HG03432 (cell line): ENCODE data around the gene EPN3.
A peak's percentile ranks its signal among the peaks of the same experiment; 100 is the strongest.

Experiments
- ATAC-seq: cut with Tn5 transposase; IDR thresholded peaks from one replicate; pipeline ENCODE4 v1.9.1; 2021; ENCODE audit warnings: mild to moderate bottlenecking, moderate library complexity; ENCODE audit not compliant: unreplicated experiment

EPN3 gene

DNA sequence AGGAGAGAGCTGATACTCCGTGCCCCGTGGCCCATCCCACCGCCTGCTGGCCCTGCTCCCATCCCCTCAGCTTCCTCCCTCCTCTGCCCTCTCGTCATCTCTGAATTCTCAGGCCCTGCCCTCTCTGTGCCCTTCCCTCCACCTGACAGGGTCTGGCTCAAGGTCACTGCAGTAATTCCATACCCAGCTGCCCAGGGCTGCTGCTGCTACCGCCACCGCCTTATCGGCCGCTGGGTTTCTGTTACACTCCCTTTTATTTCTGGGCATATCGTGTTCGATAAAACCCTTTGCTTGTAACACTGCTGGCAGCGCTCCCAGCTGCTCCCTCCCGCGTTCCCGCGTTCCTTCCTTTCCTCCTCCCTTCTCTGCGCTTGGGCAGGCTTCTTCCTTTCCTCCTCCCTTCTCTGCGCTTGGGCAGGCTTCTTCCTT is 1.2 kb downstream of the EPN3 start:
- ATAC-seq: no peak

DNA sequence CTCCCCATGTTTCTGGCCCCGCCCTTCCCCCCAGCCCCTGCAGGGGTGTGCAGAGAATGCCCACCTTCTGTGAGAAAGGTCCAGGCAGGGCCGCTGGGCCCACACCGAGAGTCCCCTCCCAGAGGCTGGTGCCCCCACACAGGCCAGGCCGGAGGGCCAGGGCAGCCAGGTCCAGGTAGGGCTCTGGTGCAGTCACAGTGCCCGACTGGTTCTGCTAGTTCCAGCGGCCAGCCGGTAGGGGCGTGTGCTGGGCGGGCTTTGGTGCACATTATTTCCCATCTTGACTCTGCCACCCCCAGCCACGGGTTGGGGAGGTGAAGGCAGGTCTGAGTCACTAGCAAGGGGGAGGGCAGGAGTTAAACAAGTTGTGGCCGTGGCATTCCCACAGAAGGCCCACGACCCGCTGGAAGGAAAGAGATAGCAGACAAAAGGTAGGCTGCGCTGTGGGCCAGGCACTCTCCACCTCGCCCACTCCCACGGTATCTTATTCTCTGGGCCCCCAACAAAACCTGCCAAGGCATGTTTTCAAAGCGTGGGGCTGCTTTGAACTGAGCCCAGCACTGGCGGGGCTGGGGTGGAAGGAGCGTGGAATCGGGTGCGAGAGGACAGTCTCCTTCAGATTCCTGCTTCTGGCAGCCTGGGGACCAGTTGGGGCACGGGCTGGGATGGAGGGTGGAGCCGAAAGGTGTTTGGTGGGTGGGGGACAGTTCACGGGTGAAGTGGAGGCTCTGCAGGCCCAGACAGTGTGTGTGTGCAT is 1.9 kb downstream of the EPN3 start:
- no peak for ATAC-seq

DNA sequence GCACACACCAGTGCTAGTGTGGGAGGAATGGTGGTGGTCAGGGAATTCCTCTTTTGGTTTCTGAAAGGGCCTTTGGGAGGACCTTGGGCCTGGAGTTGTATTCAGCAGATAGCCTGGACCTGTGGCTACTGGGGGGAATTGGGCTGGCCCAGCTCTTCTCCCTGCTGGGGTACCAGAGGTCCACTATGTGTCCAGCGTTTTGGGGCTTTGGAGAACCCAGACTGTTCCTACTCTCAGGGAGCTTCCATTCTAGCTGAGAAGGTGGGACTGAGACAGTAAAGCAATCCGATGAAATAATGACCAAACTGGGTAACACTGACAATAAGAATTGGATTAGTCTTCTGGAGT is 2.4 kb downstream of the EPN3 start:
- ATAC-seq: no peak

DNA sequence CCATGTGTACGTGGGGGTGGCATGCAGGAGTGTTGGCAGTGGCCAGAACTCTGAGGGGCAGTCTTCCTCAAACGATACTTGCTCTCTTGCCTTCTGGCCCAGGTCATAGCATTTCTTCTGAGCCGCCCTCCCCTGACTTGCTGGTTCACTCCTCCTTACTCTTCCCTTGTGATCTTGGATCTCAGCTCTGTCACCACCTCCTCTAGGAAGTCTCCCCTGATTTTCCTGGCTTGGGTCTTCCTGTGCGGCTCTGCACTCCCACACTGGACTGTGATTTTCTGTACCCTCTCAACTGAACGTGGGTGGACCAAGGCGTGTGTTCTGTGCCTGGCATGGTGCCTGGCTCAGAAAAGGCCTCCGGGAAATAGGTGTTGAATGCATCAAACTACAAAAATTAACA is 2.9 kb downstream of the EPN3 start:
- ATAC-seq: no peak

DNA sequence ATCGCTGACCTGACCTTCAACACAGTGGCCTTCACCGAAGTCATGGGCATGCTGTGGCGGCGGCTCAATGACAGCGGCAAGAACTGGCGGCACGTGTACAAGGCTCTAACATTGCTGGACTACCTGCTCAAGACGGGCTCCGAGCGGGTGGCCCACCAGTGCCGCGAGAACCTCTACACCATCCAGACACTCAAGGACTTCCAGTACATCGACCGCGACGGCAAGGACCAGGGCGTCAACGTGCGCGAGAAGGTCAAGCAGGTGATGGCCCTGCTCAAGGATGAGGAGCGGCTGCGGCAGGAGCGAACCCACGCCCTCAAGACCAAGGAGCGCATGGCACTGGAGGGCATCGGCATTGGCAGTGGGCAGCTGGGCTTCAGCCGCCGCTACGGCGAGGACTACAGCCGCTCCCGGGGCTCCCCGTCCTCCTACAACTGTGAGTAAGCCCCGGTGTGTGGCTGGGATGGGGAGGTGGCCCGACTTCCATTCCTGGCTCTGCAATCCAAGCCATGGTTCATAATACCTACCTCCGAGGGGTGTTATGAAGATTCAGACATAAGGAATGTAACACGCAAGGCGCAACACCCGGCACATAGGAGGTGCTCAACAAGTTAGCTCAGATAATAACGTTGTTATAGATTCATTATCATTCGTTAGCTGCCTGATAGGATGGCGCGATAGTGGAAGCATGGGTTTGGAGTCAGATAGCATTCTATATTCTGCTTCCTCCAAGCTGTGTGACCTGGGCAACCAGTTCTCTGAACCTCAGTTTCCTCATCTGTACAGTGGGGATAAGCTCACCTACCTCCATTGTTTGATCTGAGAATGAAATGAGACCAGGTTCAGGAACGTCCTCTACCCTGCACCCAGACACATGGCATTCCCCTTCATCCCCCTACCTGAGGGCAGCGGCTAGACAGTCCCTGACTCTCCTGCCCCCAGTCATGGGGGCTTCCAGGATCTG is 4.4 kb downstream of the EPN3 start:
- no peak for ATAC-seq

DNA sequence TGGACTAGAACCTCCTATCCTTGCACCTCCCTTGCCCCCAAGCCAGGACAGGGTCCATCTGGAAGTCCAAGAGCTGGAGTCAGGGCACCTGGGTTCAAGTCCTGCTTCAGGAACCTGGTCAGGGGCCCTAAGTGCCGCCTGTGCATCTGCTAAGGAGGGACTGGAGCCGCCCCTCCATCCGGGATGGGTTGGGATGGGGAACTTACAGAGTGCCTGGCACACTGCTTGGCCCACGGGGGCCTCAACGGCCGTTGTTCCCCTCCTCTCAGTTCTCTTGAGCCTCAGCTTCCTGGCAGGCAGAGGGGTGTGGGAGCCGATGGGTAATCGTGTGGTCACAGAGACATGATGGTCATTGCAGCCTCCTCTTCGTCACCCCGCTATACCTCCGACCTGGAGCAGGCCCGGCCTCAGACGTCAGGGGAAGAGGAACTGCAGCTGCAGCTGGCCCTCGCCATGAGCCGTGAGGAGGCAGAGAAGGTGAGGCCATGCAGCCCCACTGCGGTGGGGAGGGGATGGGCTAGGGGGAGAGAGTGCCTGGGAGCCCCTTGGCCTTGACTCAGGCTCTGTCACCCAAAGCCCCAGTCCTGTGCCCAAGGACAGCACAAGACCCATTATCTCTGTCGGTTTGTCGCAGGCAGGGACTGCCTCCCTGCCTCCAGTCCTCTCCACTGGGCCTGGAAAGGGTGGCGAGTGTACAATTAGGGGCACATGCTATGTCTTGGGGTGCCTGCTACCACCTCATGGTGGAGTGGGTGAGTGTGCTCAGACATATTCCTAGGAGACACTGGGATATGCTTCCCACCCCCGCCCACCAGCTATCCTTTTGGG is 5.4 kb downstream of the EPN3 start:
- ATAC-seq: no peak

DNA sequence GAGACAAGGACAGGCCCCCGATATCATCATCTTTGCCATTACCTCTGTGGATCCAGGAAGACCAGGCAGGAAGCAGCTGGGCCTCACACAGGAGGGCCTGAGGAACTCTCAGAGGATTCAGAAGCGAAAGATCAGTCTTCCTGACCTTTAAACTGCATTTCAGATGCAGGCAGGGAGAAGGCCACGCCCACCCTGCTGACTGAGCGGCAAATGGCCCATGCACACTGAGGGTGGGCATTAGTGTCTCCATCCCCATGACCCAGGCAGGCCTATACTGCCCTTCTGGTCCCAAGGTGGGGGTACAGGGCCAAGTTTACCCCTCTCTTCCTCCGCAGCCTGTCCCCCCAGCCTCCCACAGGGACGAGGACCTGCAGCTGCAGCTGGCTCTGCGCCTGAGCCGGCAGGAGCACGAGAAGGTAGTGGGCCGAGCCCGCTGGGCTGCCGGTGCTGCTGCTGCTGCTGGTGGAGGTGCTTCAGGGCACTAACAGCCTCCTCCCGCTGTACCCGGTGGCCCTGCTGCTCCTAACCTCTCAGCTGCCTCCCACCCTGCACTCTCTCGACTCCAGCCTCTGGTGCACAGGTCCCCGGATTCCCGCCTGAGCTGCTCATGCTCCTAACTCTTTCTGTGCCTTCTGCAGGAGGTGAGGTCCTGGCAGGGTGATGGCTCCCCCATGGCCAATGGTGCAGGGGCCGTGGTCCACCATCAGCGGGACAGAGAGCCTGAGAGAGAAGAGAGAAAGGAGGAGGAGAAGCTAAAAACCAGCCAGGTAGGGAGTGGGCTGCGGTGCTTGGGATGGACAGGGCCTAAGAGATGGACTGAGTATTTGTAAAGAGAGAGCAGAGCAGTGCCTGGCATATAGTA is 6.2 kb downstream of the EPN3 start:
- no peak for ATAC-seq

DNA sequence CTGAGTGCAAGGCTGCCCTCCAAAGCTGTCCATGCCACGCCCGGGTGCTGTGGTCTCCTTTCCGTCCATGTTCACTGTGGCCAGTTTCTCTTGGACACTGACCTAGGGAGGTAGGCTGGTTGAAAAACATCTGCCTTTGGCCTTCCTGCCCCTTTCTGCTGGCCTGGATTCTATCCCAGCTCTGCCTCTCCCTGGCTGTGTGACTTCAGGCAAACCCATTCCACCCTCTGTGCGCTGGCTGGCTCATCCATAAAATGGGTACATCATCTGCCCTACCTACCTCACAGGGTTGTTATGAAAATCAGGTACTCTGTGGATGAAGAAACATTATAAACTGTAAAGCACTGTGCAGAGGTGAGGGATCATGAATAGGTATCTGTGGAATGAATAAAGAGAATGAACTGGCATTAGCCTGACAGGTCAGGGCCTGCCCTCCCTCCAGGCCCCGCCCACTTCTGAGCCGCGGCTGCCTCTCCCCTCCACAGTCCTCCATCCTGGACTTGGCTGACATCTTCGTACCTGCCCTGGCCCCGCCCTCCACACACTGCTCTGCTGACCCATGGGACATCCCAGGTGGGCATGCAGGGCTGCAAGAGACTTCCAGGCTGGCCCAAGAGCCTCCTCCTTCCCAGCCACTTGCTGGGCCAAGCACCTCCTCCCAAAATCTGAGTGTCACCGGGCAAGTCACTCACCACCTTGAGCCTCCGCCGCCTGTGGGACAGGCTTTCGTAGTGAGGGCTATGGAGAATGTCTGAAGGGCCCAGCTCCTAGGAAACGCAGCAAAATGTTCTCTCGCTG is 7.4 kb downstream of the EPN3 start:
- no peak for ATAC-seq

DNA sequence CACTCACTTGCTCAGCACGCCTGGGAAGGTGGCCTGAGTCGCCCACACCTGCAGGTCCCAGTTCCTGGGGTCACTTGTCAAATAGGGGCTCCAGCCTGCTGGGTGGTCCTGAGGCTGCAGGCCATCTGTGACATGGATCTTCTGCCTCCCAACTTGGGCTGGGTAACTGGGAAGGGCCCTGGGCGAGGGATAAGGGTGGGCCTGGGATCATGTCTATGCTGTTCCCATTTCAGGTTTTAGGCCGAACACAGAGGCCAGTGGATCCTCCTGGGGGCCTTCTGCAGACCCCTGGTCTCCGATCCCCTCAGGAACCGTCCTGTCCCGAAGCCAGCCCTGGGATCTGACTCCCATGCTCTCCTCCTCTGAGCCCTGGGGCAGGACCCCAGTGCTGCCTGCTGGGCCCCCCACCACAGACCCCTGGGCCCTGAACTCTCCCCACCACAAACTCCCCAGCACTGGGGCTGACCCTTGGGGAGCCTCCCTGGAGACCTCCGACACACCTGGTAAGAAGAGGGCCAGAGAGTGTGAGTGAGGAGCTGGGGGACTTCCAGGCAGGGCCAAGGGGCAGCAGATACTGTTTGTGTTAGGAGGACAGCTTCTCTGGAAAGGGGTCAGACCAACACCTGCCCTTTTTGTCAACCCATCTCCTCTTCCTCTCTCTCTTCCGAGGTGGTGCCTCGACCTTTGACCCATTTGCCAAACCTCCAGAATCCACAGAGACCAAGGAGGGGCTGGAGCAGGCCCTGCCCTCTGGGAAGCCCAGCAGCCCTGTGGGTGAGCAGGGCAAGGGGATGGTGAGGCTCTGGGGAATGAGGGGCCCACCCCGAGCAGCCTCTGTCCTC is 8.2 kb downstream of the EPN3 start:
- no peak for ATAC-seq

DNA sequence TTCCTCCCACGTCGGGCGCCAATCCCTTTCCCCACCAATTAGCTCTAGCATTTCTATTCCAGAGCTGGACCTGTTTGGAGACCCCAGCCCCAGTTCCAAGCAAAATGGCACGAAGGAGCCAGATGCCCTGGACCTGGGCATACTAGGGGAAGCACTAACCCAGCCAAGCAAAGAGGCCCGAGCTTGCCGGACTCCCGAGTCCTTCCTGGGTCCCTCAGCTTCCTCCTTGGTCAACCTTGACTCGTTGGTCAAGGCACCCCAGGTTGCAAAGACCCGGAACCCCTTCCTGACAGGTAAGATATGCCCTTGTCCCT is 8.8 kb downstream of the EPN3 start:
- no peak for ATAC-seq

DNA sequence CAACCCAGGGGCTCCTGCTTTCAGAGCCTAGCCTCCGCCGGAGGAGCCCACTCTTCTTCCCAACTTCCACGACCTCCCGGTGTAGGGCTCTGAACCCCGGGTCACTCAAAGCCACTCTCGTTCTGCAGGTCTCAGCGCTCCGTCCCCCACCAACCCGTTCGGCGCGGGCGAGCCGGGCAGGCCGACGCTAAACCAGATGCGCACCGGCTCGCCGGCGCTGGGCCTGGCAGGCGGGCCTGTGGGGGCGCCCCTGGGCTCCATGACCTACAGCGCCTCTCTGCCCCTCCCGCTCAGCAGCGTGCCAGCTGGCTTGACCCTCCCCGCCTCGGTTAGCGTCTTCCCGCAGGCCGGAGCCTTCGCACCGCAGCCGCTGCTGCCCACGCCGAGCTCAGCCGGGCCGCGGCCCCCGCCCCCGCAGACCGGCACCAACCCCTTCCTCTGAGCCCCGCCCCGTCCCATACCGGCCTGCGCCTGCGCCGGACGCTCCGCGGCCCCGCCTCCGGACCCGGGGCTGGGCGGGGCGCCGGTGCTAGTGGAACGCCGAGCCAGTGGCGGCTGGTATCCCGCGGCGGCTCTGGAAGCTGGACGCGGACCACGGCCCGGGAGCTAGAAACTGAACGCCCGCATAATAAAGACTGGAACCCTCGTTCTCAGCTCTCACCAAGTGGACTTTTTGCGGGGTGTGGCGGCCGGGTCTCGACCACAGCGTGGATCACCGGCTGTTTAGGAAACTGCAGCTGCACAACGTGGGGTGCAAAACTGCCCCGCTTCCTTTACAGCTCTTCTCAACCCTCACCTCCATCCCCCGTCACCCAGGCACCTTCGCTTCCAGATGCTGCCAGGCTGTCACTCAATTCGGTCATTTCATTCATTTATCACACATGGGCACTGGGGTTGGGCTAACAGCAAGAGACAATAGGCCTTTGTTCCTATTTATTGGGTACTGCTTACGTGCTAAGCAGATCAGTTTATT is 9.5 kb downstream of the EPN3 start:
- peak; percentile 81 for ATAC-seq

DNA sequence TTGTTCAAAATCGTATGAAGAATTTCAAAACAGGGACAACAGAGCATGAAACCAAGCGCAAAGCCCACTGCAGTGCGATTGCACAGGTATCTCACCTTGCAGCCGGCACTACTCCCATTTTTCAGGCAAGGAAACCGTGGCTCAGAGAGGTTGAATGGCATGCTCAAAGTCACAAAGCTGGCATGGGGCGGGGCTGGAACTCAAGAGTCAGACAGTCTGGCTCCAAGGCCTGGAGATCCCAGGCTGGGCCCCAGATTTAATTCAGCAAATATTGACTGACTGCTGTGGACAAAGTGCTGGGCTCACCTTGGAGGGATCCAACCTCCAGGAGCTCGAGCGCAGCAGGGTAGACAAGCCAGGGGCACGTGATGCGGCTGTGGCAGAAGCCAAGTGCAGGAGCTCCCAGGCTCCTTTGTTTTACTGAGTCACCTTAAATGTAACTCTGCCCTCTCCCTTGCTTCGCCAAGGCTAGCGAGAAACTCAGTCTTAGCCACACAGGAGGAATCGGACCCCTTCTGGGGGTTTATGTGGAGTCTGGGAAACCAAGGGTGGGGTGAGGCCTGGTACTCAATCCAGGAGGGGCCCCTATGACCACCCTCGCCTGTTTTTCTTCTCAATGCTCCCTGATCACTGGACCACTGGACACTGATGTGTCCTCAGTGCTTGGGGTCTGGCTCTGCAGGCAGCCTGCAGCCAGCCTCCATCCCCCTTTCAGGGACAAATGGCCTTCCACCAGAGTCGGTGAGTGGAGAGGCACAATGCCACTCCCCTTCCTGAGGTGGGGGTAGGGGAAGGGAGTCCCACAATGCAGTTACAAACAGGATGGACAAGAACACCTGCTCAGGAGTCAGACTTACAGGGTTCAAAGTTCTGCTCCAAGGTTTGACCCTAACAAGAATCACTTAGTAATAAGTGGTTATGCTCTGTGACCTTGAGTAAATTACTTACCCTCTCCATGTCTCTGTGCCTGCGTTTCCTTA is 10.6 kb downstream of the EPN3 start:
- no peak for ATAC-seq

DNA sequence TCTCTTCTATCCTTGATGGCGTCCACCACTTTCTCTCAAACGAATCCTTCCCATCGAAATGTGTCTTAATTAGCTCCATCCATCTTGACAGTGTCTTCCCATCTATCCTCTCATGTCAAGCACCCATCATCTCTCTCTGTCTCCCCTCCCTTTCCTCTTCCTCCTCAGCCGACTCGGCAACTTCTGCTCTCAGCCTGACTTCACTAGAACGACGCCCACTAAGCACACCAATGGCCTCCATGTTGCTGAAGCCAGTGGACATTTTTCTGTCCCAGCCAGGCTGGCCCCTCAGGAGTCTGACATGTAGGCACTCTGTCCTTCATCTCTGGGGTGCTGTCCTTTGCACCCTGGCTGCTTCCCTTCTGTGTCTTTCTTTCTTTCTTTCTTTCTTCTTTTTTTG is 12.0 kb downstream of the EPN3 start:
- ATAC-seq: no peak

DNA sequence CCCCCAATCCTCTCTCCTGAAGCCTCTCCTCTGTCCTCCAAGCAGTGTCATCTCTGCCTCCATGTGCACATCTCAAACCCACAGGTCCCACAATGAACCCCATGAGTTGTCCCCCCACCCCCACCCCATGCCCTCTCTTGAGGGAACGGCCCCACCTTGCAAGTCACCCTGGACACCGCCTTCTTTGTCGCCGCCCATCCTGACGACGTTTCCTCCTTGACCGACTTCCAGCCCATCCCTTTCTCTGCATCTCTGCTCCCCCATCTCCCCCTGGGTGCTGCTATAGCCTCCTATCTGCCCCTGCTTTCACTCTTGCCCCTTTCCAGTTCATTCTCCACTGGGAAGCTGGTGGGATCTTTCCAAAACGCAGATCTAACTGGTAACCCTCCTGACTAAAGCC is 12.8 kb downstream of the EPN3 start:
- no peak for ATAC-seq

DNA sequence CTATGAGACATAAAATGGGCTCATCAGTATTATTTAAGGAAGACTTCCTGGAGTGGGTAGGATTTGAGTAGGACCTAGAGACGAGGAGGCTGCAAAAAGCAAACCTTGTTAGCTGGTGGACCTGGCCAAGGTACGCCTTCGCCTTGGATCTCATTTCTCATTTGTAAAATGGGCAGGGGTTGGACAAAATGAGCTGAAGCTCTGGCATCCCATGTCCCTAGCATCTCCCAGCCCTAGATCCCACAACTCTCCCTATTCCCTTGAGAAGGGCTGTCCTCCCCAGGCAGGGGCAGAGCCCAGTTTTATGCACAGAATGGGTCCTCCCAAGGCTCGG is 14.1 kb downstream of the EPN3 start:
- ATAC-seq: no peak

DNA sequence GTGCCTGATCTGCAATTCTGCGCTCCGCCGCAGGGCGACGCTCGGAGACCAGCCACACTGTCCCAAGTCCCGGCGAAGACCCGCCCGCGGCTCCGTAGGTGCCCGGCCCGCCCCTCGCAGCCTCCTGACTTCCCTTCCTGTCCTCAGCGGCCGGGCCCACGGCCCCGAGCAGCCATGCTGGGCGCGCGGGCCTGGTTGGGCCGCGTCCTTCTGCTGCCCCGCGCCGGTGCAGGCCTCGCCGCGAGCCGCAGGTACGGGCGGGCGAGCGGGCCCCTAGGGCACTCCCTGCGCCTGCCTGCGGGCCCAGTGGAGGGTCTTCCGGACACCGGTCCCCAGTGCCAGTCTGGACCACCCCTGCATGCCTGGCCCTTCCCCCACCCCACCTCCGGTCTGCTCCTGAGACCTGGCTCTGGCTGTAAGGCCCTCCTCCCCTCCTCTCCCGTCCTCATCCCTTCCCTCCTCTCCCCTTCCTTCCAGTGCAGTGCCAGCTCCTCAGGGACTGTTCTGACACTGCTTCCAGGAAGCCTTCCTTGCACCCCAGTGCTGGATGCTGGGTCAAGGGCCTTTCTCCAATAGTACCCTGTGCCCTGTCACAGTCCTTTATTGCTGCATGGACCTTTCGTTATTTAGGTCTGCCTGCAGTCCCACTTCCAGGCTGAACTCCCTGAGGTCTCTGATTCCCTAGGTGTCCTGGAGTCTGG is 14.7 kb downstream of the EPN3 start, which contains the start of gene SPATA20:
TSS of gene SPATA20 (plus strand) at position 140 of the 701 bp plus-strand sequence. CDS start at position 175, 35 bp downstream.
- peak; percentile 74 for ATAC-seq
